Activated CD4-positive, CD25-positive, alpha-beta regulatory T cell treated with anti-CD3 and anti-CD28 coated beads, Interleukin-2, amount 50 U/mL, for 72 hours (primary cell): ENCODE results near the gene CLCF1.

ENCODE experiments used
- DNase-seq: peaks from one replicate; pipeline ENCODE4 v3.0.0; 2021

CLCF1 gene

GRCh38 chr11:67356387-67356863, 17.0 kb downstream of the CLCF1 start:
- DNase-seq, result no peak

DNA sequence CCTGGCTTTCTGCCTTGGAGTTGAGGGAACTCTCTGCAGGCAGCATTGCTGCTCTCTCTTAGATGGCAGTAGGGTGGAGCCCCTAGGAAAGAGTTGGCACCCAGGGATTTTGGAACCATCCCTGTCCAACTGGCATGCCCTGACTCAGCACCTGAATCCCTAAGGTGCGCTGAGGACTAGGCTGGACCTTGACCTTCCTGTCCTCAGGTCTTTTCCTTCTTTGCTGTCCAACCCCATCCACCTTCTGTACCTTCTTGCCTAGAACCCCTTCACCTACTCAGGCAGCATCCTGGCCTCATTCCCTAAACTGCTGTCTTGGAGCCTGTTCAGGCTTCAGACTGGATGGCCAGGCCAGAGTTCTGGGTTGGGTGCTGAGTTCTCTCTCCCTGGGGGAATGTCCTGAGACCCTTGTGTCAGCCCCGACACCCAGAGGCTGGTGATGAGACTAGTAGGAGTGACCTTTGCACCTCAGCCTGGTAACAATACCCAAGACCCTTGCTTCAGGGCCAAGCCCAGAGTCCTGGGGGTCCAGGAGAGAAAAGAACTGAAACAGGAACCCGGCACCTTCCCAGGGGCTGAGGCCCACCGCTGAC, 17.5 kb downstream of the CLCF1 start:
- no peak for DNase-seq

GRCh38 chr11:67355023-67355793, 18.2 kb downstream of the CLCF1 start:
- DNase-seq, result no peak

DNA sequence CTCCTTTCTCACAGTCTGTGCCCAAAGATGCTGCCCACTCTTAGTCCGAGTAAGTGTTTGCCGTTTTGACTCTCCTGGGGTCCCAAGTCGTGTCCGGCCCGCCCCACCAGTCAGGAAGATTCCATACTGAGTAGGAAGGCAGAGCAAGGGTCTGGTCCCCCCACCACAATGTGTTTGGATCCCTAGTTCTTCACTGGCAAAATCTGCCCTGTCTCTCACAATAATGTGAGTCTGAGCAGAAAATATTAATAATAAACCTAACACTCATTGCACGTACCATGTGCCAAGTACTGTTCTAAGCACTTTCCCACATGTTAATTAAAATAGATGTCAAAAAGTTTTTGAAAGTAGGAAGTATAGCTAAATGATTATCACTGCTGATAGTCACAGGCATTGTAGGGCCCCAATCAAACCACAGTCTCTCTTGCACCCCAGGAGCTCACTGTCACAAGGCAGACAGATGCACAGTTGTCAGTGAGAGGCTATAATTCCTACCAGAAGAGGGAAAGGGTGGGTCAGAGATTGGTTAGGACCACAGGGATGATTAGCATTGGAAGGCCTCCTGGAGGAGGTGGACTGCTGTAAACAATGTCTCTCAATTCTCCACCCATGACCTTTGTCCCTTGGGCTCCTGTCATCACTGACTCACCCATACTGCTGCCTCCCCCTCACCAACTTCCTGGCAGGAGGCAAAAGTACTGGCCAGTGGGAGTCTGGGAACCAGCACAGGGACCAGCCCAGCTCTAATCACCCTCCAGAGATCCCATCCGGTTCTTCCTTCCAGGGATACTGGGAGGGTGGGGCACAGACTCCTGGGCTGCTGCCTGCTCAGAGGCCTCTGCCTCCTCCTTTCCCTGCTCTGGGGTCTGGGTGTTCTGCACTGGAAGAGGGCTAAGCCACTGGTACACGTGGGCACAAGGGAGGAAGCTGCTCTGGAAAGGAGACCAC, 19.0 kb downstream of the CLCF1 start:
- DNase-seq, result no peak

- peak; percentile 97 for DNase-seq
These were observed 19.9 kb downstream of the CLCF1 start, which contains the start of gene POLD4 for GRCh38 chr11:67353317-67354074. Gene POLD4, minus strand, starts transcription at chr11:67353546. Its CDS starts 147 bp downstream, at chr11:67353399.

- no peak for DNase-seq
These were observed 20.7 kb downstream of the CLCF1 start for GRCh38 chr11:67352546-67353316.

DNA sequence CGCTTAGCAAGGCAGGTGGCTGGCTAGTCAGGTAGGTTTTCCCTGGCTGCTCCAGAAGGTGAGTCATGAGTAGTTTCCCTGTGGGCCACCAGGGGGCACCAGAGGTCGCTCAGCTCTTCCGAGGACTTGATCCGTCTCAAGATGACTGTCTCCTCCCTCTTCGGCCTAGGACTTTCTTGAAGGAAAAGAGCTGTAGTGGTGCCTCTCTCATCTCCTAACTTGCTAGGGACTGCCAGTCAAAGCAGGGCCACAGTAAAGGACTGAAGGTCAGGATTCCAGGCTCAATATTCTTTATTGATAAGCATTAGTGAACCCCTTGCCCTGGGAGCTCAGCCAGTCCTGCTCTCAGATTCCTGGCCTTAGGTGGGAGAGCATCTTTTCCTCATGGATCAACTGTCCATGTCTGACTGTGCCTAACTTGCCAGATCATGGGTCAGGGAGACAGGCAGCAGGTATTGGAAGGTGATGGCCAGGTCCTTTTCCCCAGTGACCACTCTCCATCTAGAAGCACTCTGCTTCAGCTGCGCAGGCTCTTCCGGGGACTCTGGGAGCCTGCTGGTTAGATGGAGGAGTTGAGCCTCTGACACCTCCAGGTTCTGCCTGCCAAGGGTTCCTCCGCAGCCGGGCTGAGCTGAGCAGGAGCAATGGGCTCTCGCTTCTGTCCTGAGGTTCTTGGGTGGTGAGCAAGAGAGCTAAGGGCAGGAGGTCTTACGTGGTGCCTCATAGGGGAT, 22.0 kb downstream of the CLCF1 start:
- DNase-seq, result peak; percentile 69

DNA sequence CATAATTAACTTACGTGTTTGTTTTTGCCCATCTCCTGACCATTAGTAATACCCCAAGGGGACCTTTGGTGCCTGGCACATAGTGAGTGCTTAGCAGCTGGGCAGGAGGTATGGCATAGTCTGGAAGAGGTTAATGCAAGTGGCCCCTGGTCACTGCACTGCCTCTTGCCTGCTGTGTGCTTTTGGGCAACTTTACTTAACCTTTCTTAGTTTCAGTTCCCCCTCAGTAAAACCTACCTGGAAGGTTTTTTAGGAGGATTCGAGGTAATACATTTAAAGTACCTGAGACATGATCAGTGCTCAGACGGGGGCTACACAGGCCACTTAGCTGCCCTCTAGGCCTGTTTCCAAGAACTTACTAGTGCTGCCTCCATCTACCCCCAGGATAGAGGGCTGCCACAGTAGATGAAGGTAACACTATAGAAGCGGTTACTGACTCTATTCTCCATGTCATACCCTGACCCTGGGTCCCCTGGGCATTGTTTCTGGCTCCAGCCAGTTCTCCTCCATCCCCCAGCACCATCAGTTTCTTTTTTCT, 23.4 kb downstream of the CLCF1 start:
- DNase-seq, result no peak

DNA sequence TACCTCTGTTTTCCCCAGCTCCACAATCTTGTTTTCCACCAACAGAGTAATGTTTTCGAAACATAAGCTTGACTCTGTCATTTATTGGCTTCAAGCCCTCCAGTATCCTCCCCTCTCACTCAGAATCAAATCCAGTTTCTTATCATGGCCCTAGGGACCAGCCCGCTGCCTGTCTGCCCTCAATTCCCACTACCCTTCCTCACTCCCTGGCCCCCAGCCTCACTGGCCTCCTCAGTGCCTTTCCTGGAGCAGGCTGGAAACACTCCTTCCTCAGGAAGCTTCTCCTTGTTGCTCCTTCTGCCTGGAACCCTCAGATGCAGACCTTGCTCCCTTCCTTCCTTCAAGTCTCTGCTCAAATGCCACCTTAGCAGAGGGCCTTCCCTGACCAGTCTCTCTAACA, 23.9 kb downstream of the CLCF1 start:
- no peak for DNase-seq

GRCh38 chr11:67349036-67349435, 24.4 kb downstream of the CLCF1 start:
- DNase-seq, result no peak

DNA sequence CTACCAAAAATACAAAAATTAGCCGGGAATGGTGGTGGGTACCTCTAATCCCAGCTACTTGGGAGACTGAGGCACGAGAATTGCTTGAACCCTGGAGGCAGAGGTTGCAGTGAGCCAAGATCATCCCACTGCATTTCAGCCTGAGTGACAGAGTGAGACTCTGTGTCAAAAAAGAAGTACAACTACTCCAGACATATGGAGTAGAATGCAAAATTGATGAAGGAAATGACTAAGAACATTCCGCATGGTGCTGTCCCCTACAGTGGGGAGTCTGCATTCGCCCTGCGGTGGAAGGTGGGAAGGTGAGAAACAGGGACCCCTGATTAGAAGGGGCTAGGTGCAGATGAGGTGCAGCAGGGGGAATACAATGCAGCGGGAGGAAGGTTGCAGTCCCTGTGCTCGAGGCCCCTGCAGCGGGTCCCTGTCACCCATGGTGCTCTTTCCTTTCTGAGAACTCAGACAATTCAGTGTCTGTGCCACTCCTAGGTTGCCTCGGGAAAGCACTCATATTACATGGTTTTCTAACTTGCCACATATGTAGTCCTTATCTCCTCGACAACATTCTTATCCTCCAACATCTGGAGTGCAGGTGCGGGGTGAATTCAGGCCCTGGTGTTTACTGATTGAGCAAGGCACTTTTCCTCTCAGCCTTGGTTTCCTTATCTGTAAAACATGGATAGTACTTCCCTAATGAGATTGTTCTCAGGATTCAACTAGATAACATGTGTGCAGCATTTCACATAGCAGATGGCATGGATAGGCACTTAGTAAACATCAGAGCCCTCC, 25.2 kb downstream of the CLCF1 start:
- no peak for DNase-seq

GRCh38 chr11:67345920-67346819, 27.2 kb downstream of the CLCF1 start:
- DNase-seq, result no peak

DNA sequence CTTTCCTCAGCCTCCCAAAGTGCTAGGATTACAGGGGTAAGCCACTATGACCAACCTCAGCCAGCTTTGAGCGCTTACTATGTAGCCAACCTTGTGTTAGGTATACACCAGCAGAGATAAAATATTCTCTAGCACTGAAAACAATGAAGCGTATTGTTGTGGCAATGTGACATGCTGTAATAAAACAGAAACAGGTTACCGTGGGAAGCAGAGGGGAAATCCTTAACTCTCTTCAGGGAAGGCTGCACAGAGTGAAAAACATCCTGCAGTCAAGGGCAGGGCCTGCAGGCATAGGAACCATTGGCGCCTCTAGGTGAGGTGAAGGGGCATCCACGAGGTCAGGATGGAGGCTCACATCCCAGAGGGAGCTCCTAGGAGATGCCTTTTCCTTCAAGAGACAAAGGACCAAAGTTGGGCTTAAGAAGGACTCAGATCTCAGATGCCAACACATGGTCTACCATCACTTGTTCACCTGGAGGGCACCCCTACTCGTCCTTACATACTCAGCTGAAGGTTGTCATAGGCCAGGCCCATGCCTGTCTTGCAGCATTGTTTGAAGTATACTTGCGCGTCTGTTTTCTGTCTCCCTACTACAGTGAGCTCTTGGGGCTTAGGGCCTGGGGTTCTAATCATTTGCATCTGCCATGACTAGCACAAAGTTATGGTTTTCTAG, 28.0 kb downstream of the CLCF1 start:
- no peak for DNase-seq

DNA sequence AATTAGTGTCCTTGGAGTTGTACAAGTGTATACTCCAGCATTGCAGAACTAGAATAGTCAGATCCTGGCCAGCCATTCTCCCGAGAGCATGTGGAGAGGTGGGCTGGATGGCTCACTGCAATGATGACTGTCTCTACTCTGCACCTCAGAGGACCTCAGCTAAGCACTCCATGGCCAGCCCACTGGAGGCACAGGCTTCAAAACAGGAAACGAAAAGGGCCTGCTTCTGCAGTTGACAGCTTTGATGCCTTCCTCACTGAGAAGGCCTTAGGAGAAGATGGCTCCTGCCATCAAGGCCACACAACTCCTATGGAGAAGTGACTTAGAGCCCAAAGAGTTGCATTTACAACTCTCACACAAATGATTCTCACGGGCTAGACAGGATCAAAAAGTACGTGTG, 29.1 kb downstream of the CLCF1 start:
- DNase-seq, result no peak

DNA sequence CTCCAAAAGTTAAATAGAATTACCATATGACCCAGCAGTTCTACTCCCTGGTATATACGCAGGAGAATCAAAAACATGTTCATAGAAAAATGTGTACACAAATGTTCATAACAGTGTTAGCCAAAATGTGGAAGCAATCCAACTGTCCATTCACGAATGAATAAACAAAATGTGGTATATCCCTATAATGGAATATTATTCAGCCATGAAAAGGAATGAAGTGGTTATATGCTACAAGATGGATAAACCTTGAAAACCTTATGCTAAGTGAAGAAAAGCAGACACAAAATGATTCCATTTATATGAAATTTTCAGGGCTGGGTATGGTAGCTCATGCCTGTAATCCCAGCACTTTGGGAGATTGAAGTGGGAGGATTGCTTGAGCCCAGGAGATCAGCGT, 36.1 kb downstream of the CLCF1 start:
- no peak for DNase-seq

- no peak for DNase-seq
These were observed 41.2 kb downstream of the CLCF1 start for GRCh38 chr11:67332081-67332691.

GRCh38 chr11:67323526-67323925, 49.9 kb downstream of the CLCF1 start:
- no peak for DNase-seq

- no peak for DNase-seq
These were observed 51.3 kb downstream of the CLCF1 start for GRCh38 chr11:67322049-67322448.
